ENCODE data around the gene HBS1L. TPM values are rescaled to one million over a fixed set of nuclear protein-coding genes. Genes with fewer than 3 reads are reported as not detected.
A peak's percentile ranks its signal among the peaks of the same experiment; 100 is the strongest.

Gene HBS1L
- total RNA-seq, 1 experiment from 2014 or later, result 97.0 TPM

DNA sequence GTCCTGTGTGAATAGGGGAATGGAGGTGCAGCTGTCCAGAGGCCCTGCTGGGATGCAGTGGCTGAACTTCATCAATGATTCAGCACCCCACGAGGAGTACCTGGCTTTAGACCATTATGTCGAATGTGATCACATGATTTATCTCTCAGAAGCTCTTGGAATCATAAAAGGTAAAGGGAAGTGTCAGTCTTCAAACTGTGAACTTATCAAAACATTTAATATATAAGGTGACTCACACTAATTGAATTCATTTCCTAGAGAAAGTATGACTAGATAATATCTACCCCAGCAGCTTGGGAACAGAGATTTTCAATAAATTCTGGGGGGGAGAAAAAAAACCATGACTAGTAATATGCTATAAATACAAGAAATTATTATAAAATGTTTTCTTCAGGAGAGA lies 134.2 kb downstream of the HBS1L start:
- no peak overlapping the region for H3K27ac Mint-ChIP-seq (ENCODE audit: low read depth, unreplicated experiment)
- DNase-seq (ENCODE audit: unreplicated experiment), result peak; percentile 11
- H3K27me3 Mint-ChIP-seq (ENCODE audit: insufficient read depth, unreplicated experiment), result no peaks in the 10 kb centered on the region
- H3K4me1 Mint-ChIP-seq (ENCODE audit: insufficient read depth, unreplicated experiment), result peaks cover 6% of the 10 kb centered on the region
- TF ChIP-seq, protein P1, sequence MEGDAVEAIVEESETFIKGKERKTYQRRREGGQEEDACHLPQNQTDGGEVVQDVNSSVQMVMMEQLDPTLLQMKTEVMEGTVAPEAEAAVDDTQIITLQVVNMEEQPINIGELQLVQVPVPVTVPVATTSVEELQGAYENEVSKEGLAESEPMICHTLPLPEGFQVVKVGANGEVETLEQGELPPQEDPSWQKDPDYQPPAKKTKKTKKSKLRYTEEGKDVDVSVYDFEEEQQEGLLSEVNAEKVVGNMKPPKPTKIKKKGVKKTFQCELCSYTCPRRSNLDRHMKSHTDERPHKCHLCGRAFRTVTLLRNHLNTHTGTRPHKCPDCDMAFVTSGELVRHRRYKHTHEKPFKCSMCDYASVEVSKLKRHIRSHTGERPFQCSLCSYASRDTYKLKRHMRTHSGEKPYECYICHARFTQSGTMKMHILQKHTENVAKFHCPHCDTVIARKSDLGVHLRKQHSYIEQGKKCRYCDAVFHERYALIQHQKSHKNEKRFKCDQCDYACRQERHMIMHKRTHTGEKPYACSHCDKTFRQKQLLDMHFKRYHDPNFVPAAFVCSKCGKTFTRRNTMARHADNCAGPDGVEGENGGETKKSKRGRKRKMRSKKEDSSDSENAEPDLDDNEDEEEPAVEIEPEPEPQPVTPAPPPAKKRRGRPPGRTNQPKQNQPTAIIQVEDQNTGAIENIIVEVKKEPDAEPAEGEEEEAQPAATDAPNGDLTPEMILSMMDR (IDR thresholded peaks at IDR 0.05; ENCODE audit: unreplicated experiment), result no peak
- no peak overlapping the region for H3K4me3 Mint-ChIP-seq (ENCODE audit: unreplicated experiment)
- H3K9me3 Mint-ChIP-seq (ENCODE audit: unreplicated experiment), result no peaks in the 10 kb centered on the region
- peaks cover 5% of the 10 kb centered on the region for H3K36me3 Mint-ChIP-seq (ENCODE audit: insufficient read depth, unreplicated experiment)
- ChIA-PET CTCF (interaction anchor here (0.6 to 3.6 kb wide), 8 partner anchors 10 to 796 kb away, joined by 3 to 20 read pairs (median 4); no protein-coding TSS in a partner anchor), POLR2A (interaction anchor here (0.8 to 3.5 kb wide), 3 partner anchors 12 to 94 kb away, joined by 3 to 13 read pairs (median 4); no protein-coding TSS in a partner anchor)
- no TSS peak for BruUV-seq (replicated peaks)
- intact Hi-C loops (cut with micrococcal nuclease), result no loop called here

DNA sequence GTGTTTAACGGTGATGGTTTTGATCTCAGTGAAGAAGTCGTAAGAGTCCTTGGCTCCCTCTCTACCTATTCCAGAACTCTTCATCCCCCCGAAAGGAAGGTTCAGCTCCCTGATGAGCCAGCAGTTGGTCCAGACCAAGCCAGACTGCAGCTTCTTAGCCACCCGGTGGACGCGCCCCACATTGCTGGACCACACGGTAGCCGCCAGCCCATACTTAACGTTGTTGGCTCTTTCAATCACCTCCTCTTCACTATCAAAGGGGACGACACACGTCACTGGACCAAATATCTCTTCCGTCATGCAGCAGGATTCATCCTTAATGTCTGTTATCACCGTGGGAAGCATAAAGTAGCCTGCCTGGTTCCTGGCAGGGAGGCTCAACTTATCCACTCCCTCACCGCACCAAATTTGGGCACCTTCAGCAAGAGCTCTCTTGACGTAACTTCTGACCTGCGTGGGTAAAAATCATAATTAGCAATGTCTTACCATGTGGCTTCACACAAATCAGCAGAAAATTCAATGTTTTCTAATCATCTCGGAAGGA lies 136.1 kb downstream of the HBS1L start:
- BruUV-seq (replicated peaks), result no TSS peak
- Mint-ChIP-seq H3K27ac (ENCODE audit: low read depth, unreplicated experiment) (no peak overlapping the region), H3K27me3 (ENCODE audit: insufficient read depth, unreplicated experiment) (no peaks in the 10 kb centered on the region), H3K4me3 (ENCODE audit: unreplicated experiment) (no peak overlapping the region), H3K36me3 (ENCODE audit: insufficient read depth, unreplicated experiment) (peaks cover 5% of the 10 kb centered on the region), H3K4me1 (ENCODE audit: insufficient read depth, unreplicated experiment) (peaks cover 5% of the 10 kb centered on the region), H3K9me3 (ENCODE audit: unreplicated experiment) (no peaks in the 10 kb centered on the region)
- intact Hi-C loops (cut with micrococcal nuclease), result no loop called here
- POLR2A ChIA-PET, result interaction anchor here (1.2 to 3.5 kb wide), 2 partner anchors 10 kb away, joined by 4 to 13 read pairs; no protein-coding TSS in a partner anchor
- TF ChIP-seq, protein P1 (IDR thresholded peaks at IDR 0.05; ENCODE audit: unreplicated experiment), result no peak
- CTCF ChIA-PET, result interaction anchor here (0.9 to 3.6 kb wide), 5 partner anchors 17 to 92 kb away, joined by 3 to 20 read pairs (median 4); no protein-coding TSS in a partner anchor
- DNase-seq (ENCODE audit: unreplicated experiment), result no peak

DNA sequence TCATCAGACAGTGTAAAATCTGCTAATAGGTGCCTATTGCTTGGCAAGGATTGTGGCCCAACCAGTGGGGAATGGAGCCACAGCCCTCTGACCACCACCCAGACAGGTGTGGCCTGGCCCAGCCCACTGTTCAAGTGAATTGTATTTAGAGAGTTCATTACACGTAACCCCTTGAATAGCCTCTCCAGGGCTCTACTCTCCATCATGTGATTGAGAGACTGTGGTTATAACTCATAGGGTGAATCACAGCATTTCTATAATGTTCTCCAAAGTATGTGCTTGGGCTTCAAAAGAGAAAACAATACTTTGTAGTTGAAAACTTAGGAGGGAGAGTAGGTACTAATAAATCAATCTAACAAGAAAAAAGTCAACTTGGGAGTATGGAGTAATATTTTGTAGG lies 143.1 kb downstream of the HBS1L start:
- BruUV-seq (replicated peaks), result no TSS peak
- CTCF ChIA-PET, result interaction anchor here (1.0 kb wide), 1 partner anchor 17 kb away, joined by 3 read pairs; no protein-coding TSS in a partner anchor
- peak; percentile 56 for DNase-seq (ENCODE audit: unreplicated experiment)
- peak overlapping the region; percentile 85 for H3K27ac Mint-ChIP-seq (ENCODE audit: low read depth, unreplicated experiment)
- no peaks in the 10 kb centered on the region for H3K9me3 Mint-ChIP-seq (ENCODE audit: unreplicated experiment)
- no peak overlapping the region for H3K4me3 Mint-ChIP-seq (ENCODE audit: unreplicated experiment)
- TF ChIP-seq, protein P1 (IDR thresholded peaks at IDR 0.05; ENCODE audit: unreplicated experiment), result no peak
- H3K36me3 Mint-ChIP-seq (ENCODE audit: insufficient read depth, unreplicated experiment), result no peaks in the 10 kb centered on the region
- intact Hi-C loops (cut with micrococcal nuclease), result no loop called here
- no peaks in the 10 kb centered on the region for H3K27me3 Mint-ChIP-seq (ENCODE audit: insufficient read depth, unreplicated experiment)
- POLR2A ChIA-PET, result no interaction called here
- H3K4me1 Mint-ChIP-seq (ENCODE audit: insufficient read depth, unreplicated experiment), result peaks cover 31% of the 10 kb centered on the region

DNA sequence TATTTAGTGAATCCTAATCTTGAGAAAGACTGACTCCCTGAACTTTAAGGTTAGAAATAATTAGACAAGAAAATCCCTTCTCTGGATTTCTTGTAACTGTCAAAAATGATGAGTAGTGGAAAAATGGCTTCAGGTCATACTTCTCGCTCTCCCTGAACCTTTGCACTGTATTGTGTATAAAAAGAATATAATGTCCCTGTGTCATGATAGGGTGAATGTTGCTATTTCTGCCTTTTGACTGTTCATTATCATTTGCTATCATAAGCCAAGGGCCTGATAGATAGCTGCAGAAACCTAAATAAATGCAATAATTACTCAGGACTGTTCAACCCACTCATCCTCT lies 144.1 kb downstream of the HBS1L start:
- intact Hi-C loops (cut with micrococcal nuclease), result no loop called here
- DNase-seq (ENCODE audit: unreplicated experiment), result no peak
- peak overlapping the region; percentile 85 for H3K27ac Mint-ChIP-seq (ENCODE audit: low read depth, unreplicated experiment)
- H3K36me3 Mint-ChIP-seq (ENCODE audit: insufficient read depth, unreplicated experiment), result peaks cover 3% of the 10 kb centered on the region
- no TSS peak for BruUV-seq (replicated peaks)
- TF ChIP-seq, protein P1 (IDR thresholded peaks at IDR 0.05; ENCODE audit: unreplicated experiment), result no peak
- H3K4me1 Mint-ChIP-seq (ENCODE audit: insufficient read depth, unreplicated experiment), result peaks cover 31% of the 10 kb centered on the region
- H3K4me3 Mint-ChIP-seq (ENCODE audit: unreplicated experiment), result no peak overlapping the region
- H3K9me3 Mint-ChIP-seq (ENCODE audit: unreplicated experiment), result no peaks in the 10 kb centered on the region
- ChIA-PET CTCF (interaction anchor here (0.6 to 3.0 kb wide), 3 partner anchors 10 to 86 kb away, joined by 3 to 27 read pairs (median 4); no protein-coding TSS in a partner anchor), POLR2A (interaction anchor here (0.5 to 3.4 kb wide), 6 partner anchors 28 to 286 kb away, joined by 3 to 25 read pairs (median 10); no protein-coding TSS in a partner anchor)
- H3K27me3 Mint-ChIP-seq (ENCODE audit: insufficient read depth, unreplicated experiment), result no peaks in the 10 kb centered on the region

Small RNA genes lying within 50 kb of the gene (microRNA-seq; reads per million reads assigned to microRNA genes)
- gene MIR3662, result 2.0 reads per million, percentile 14 among the genes with 10 or more reads in this experiment

Other genes starting within 250 kb of the HBS1L start
- 1.1 and 2.0 TPM in 2 replicates for gene ALDH8A1, start 104.7 kb downstream of the HBS1L start, total RNA-seq (2022)
- not detected in 2 replicates for gene MYB, start 126.5 kb upstream of the HBS1L start, total RNA-seq (2022)